AG09309 (cell line): ENCODE results near the gene PSMD2.
"Not testable (repeated sequence)": the region's sequence is repeated elsewhere in the genome, so short reads cannot be mapped to it uniquely, and the experiment has no call there.

Experiments used
- DNase-seq: peaks from one replicate; pipeline ENCODE4 v3.0.0-alpha.2; 2010; ENCODE audit warnings: low read depth
- H3K4me3 ChIP-seq: 2 replicates; pipeline ENCODE4 v1.5.1; 2011; ENCODE audit warnings: mild to moderate bottlenecking, low read depth, low read length, moderate library complexity; ENCODE audit not compliant: control insufficient read depth
- TF ChIP-seq, protein P1 (sequence below): IDR thresholded peaks from 2 replicates; pipeline ENCODE4 v1.5.1; 2011; ENCODE audit warnings: mild to moderate bottlenecking, low read depth, low read length, inconsistent platforms; ENCODE audit not compliant: insufficient read depth, control insufficient read depth; ENCODE audit errors: missing control alignments

The PSMD2 gene

DNA sequence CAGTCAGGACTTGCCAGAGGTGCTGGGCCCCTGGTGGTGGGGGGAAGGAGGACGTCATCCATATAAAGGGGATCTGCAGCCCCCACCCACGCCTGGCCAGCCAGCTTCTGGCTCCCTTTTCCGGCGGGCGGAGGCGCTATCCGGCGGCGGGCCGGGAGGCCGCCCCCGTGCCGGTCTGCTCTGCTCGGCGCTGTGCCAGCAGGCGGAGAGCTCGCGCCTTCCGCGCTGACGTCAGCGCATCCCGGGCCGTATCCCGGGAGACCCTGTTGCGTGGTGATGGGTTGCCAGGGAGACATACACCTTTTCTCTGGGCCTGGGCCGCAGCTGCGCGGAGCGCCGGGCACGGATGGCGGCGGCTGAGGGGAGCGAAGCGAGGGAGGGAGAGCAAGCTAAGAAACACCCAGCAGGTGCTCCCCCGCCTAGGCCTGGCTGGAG lies 39.5 kb downstream of the PSMD2 start:
- TF ChIP-seq, protein P1, sequence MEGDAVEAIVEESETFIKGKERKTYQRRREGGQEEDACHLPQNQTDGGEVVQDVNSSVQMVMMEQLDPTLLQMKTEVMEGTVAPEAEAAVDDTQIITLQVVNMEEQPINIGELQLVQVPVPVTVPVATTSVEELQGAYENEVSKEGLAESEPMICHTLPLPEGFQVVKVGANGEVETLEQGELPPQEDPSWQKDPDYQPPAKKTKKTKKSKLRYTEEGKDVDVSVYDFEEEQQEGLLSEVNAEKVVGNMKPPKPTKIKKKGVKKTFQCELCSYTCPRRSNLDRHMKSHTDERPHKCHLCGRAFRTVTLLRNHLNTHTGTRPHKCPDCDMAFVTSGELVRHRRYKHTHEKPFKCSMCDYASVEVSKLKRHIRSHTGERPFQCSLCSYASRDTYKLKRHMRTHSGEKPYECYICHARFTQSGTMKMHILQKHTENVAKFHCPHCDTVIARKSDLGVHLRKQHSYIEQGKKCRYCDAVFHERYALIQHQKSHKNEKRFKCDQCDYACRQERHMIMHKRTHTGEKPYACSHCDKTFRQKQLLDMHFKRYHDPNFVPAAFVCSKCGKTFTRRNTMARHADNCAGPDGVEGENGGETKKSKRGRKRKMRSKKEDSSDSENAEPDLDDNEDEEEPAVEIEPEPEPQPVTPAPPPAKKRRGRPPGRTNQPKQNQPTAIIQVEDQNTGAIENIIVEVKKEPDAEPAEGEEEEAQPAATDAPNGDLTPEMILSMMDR = no peak
- DNase-seq = no peak
- no peak overlapping the region for H3K4me3 ChIP-seq

DNA sequence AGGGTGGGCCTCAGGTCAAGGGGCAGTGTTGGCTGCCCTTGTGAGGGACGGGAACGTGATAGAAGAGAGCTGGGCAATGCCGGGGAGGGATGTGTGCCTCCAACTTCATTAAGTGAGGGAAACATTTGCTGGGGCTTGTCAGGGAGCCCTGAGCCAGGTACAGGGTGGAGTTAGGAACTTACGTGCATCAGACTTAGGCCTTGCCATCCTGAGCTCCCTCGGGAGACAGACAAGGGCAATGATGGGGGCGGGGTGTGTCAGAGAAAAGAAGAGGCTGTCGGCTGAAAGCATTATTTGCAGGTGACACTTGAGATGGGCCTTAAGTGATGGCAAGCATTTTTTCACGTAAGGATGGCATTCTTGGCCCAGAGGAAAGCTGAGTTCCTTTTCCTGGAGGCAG lies 40.0 kb downstream of the PSMD2 start:
- DNase-seq = no peak
- TF ChIP-seq, protein P1 = no peak
- no peak overlapping the region for H3K4me3 ChIP-seq

DNA sequence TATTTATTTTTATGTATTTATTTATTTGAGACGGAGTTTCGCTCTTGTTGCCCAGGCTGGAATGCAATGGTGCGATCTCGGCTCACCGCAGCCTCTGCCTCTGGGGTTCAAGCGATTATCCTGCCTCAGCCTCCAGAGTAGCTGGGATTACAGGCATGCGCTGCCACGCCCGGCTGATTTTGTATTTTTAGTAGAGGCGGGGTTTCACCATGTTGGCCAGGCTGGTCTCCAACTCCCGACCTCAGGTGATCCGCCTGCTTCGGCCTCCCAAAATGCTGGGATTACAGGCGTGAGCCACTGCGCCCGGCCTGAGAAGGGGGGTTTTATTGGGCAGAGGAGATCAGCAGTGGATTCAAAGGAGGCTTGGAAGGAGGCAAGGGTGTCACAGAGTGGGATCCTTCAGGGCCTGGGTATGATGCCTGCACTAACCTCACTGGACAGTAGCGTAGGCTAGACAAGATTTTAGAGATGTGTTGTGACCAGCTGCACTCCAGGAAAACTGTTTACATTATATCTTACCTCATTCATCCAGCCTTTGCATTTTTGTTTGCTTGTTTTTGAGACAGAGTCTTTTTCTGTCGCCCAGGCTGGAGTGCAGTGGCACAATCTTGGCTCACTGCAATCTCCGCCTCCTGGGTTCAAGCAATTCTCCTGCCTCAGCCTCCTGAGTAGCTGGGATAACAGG lies 40.6 kb downstream of the PSMD2 start:
- not testable (repeated sequence) for DNase-seq, H3K4me3 ChIP-seq

DNA sequence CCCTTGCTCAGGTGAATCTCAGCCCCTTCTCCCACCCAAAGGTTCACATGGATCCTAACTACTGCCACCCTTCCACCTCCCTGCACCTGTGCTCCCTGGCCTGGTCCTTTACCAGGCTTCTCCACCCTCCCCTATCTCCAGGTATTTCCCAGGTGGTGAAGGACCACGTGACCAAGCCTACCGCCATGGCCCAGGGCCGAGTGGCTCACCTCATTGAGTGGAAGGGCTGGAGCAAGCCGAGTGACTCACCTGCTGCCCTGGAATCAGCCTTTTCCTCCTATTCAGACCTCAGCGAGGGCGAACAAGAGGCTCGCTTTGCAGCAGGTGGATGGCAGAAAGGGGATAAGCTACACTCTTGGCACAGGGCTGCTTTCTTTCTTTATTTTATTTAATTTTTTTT lies 42.9 kb downstream of the PSMD2 start:
- no peak overlapping the region for H3K4me3 ChIP-seq
- DNase-seq = no peak
- TF ChIP-seq, protein P1 = no peak

DNA sequence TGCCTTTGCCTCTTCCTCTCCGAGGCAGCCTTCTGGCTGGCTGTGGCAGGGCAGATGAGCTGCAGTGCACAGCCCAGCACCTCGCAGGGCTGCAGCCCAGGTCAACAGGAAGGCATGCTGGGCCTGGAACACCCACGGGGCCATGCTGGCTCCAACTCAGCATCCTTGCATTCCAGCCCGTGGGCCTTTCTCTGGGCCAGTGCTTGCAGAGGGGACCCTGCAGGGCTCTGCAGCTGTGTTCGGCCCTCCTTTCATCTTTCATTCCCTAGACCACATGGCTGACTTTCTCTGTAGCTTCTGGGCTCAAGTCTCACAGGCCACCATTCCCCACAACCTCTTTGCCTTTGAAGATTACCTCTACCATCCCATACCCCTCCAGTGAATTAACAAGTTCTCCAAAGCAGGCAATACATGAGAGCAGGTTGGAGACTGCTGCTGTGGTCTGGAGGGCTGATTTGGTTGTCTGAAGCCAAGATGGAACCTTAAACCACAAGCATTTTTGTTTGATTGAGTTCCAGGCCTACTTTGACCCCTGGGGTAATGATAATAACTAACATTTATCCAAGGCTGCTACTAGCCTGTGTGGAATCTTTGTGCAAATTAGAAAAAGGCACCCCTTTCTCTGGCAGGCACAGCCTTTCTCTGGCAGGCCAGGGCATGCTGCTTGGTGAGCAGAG lies 44.3 kb downstream of the PSMD2 start:
- DNase-seq = no peak
- H3K4me3 ChIP-seq = no peak overlapping the region
- TF ChIP-seq, protein P1 = no peak

DNA sequence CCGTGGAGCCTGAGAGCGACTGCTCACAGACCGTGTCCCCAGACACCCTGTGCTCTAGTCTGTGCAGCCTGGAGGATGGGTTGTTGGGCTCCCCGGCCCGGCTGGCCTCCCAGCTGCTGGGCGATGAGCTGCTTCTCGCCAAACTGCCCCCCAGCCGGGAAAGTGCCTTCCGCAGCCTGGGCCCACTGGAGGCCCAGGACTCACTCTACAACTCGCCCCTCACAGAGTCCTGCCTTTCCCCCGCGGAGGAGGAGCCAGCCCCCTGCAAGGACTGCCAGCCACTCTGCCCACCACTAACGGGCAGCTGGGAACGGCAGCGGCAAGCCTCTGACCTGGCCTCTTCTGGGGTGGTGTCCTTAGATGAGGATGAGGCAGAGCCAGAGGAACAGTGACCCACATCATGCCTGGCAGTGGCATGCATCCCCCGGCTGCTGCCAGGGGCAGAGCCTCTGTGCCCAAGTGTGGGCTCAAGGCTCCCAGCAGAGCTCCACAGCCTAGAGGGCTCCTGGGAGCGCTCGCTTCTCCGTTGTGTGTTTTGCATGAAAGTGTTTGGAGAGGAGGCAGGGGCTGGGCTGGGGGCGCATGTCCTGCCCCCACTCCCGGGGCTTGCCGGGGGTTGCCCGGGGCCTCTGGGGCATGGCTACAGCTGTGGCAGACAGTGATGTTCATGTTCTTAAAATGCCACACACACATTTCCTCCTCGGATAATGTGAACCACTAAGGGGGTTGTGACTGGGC lies 45.7 kb downstream of the PSMD2 start:
- no peak for DNase-seq
- TF ChIP-seq, protein P1 = no peak
- no peak overlapping the region for H3K4me3 ChIP-seq
